Neural progenitor cell (in vitro differentiated cells): ENCODE results near the gene PLA2G15. TPM values are rescaled to one million over a fixed set of nuclear protein-coding genes. Genes with fewer than 3 reads are reported as not detected.
A peak's percentile ranks its signal among the peaks of the same experiment; 100 is the strongest.

Experiments used
- DNase-seq: peaks from one replicate; pipeline ENCODE4 v3.0.0-alpha.2; 2016; ENCODE audit warnings: low spot score
- H2AFZ ChIP-seq: fragments of 200-600 bp; sonication (generic); replicated peaks from 2 replicates; pipeline ENCODE4 v1.6.1; 2016; ENCODE audit warnings: antibody characterized with exemption
- H3F3A ChIP-seq: fragments of 200-600 bp; sonication (generic); 2 replicates; pipeline ENCODE4 v1.6.1; 2016; ENCODE audit warnings: antibody characterized with exemption, low read depth
- H3K27ac ChIP-seq: fragments of 200-600 bp; sonication (generic); 2 replicates; pipeline ENCODE4 v1.5.1; 2016; ENCODE audit warnings: mild to moderate bottlenecking
- H3K27me3 ChIP-seq: fragments of 200-600 bp; sonication (generic); 2 replicates; pipeline ENCODE4 v1.6.1; 2016; ENCODE audit warnings: mild to moderate bottlenecking, moderate library complexity
- H3K36me3 ChIP-seq: fragments of 200-600 bp; sonication (generic); 2 replicates; pipeline ENCODE4 v1.5.1; 2016
- H3K4me1 ChIP-seq: fragments of 200-600 bp; sonication (generic); 2 replicates; pipeline ENCODE4 v1.6.1; 2016; ENCODE audit warnings: mixed run types
- H3K4me2 ChIP-seq: fragments of 200-600 bp; sonication (generic); 2 replicates; pipeline ENCODE4 v1.6.1; 2016
- H3K4me3 ChIP-seq: fragments of 200-600 bp; sonication (generic); 2 replicates; pipeline ENCODE4 v1.5.1; 2016
- H3K79me2 ChIP-seq: fragments of 200-600 bp; sonication (generic); 2 replicates; pipeline ENCODE4 v1.6.1; 2016; ENCODE audit warnings: low read depth
- H3K9ac ChIP-seq: fragments of 200-600 bp; sonication (generic); 2 replicates; pipeline ENCODE4 v1.6.1; 2016
- H3K9me3 ChIP-seq: fragments of 200-600 bp; sonication (generic); 2 replicates; pipeline ENCODE4 v1.5.1; 2016; ENCODE audit warnings: low read depth
- H4K20me1 ChIP-seq: fragments of 200-600 bp; sonication (generic); 2 replicates; pipeline ENCODE4 v1.6.1; 2016; ENCODE audit warnings: low read depth
- H3K27ac Mint-ChIP-seq: 3 replicates; pipeline ENCODE4 v1.8.0; 2021; ENCODE audit warnings: mixed read lengths
- H3K27me3 Mint-ChIP-seq: 2 replicates; pipeline ENCODE4 v1.8.0; 2022; ENCODE audit warnings: low read depth, mild to moderate bottlenecking, inconsistent platforms, moderate library complexity, mixed read lengths; ENCODE audit not compliant: insufficient read depth
- H3K36me3 Mint-ChIP-seq: 3 replicates; pipeline ENCODE4 v1.8.0; 2021; ENCODE audit warnings: mixed read lengths
- H3K4me1 Mint-ChIP-seq: 3 replicates; pipeline ENCODE4 v1.8.0; 2021; ENCODE audit warnings: mixed read lengths
- H3K4me3 Mint-ChIP-seq: 3 replicates; pipeline ENCODE4 v1.8.0; 2021; ENCODE audit warnings: mild to moderate bottlenecking, moderate library complexity, mixed read lengths
- H3K9me3 Mint-ChIP-seq: 3 replicates; pipeline ENCODE4 v1.8.0; 2020; ENCODE audit warnings: mixed read lengths
- CTCF ChIP-seq: fragments of 200-600 bp; sonication (generic); IDR thresholded peaks from 2 replicates; pipeline ENCODE4 v1.5.1; 2017; ENCODE audit warnings: antibody characterized with exemption, mild to moderate bottlenecking
- EZH2 ChIP-seq: fragments of 200-600 bp; sonication (generic); IDR thresholded peaks from 2 replicates; pipeline ENCODE4 v1.6.1; 2017; ENCODE audit warnings: antibody characterized with exemption, mild to moderate bottlenecking, moderate library complexity
- EZH2phosphoT487 ChIP-seq: fragments of 200-600 bp; sonication (generic); IDR thresholded peaks from 2 replicates; pipeline ENCODE4 v1.6.1; 2017; ENCODE audit warnings: antibody characterized with exemption
- total RNA-seq: library from RNA; depleted of rRNA; stranded (reverse); fragments of >200 nt; gene quantifications from 2 replicates; pipeline ENCODE4 v1.2.3, GENCODE V29; 2015; ENCODE audit warnings: low replicate concordance

The PLA2G15 gene
- total RNA-seq, 1 donor from 2014 or later, result 3.8 TPM

GRCh38 chr16:68289202-68289601 lies 44.0 kb downstream of the PLA2G15 start:
- H3K79me2 ChIP-seq, result no peaks in the 10 kb centered on the region
- no peak overlapping the region for H3K4me3 ChIP-seq
- H2AFZ ChIP-seq, result no peak overlapping the region
- no peak overlapping the region for H3K4me2 ChIP-seq
- H3K36me3 ChIP-seq, result no peaks in the 10 kb centered on the region
- H3K9me3 ChIP-seq, result no peaks in the 10 kb centered on the region
- TF ChIP-seq EZH2 (no peak), EZH2phosphoT487 (no peak), CTCF (no peak)
- H3F3A ChIP-seq, result no peaks in the 10 kb centered on the region
- no peaks in the 10 kb centered on the region for H3K9me3 Mint-ChIP-seq
- peaks cover 6% of the 10 kb centered on the region for H3K4me1 ChIP-seq
- no peaks in the 10 kb centered on the region for H3K4me1 Mint-ChIP-seq
- no peak overlapping the region for H3K4me3 Mint-ChIP-seq
- H3K27me3 Mint-ChIP-seq, result peaks cover 2% of the 10 kb centered on the region
- no peak overlapping the region for H3K27ac Mint-ChIP-seq
- H3K27me3 ChIP-seq, result no peaks in the 10 kb centered on the region
- H3K9ac ChIP-seq, result no peak overlapping the region
- no peak overlapping the region for H3K27ac ChIP-seq
- peaks cover 29% of the 10 kb centered on the region for H3K36me3 Mint-ChIP-seq
- peaks cover 7% of the 10 kb centered on the region for H4K20me1 ChIP-seq
- no peak for DNase-seq

- Mint-ChIP-seq H3K36me3 (peaks cover 29% of the 10 kb centered on the region), H3K4me1 (no peaks in the 10 kb centered on the region), H3K4me3 (no peak overlapping the region), H3K9me3 (no peaks in the 10 kb centered on the region), H3K27ac (no peak overlapping the region), H3K27me3 (peaks cover 2% of the 10 kb centered on the region)
- H3K9me3 ChIP-seq, result no peaks in the 10 kb centered on the region
- H3K9ac ChIP-seq, result no peak overlapping the region
- H3F3A ChIP-seq, result no peaks in the 10 kb centered on the region
- no peak overlapping the region for H3K4me3 ChIP-seq
- no peak overlapping the region for H3K4me2 ChIP-seq
- peaks cover 6% of the 10 kb centered on the region for H3K4me1 ChIP-seq
- TF ChIP-seq EZH2phosphoT487 (no peak), EZH2 (no peak), CTCF (no peak)
- no peak overlapping the region for H3K27ac ChIP-seq
- H4K20me1 ChIP-seq, result peaks cover 7% of the 10 kb centered on the region
- H3K27me3 ChIP-seq, result no peaks in the 10 kb centered on the region
- no peak overlapping the region for H2AFZ ChIP-seq
- no peaks in the 10 kb centered on the region for H3K36me3 ChIP-seq
- no peaks in the 10 kb centered on the region for H3K79me2 ChIP-seq
- no peak for DNase-seq
These were observed 44.6 kb downstream of the PLA2G15 start for GRCh38 chr16:68289621-68290329.

DNA sequence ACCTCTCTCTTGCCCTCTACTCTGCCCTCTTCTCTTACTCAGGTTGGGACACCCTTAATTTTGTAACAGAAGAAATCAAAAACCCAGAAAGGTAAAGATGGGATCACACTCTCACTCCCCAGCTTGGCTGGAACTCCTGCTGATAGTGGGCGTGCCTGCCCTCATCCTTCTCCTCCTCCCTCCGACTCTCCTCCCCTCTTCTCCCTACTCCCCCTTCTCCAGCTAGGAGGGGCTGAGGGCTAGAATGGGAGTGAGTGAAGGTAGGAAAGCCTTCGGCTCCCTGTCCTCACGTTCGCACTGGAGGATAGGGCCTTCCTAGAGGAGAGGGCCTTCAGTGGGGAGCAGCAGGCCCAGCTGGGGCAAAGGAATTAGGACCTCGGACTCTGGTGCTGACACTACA lies 45.3 kb downstream of the PLA2G15 start:
- peaks cover 2% of the 10 kb centered on the region for H4K20me1 ChIP-seq
- Mint-ChIP-seq H3K36me3 (peaks cover 29% of the 10 kb centered on the region), H3K4me3 (no peak overlapping the region), H3K4me1 (no peaks in the 10 kb centered on the region), H3K27ac (no peak overlapping the region), H3K9me3 (no peaks in the 10 kb centered on the region), H3K27me3 (peaks cover 2% of the 10 kb centered on the region)
- no peak overlapping the region for H3K4me3 ChIP-seq
- H3K36me3 ChIP-seq, result no peaks in the 10 kb centered on the region
- no peak for TF ChIP-seq EZH2phosphoT487
- no peak for TF ChIP-seq EZH2
- no peak for TF ChIP-seq CTCF
- no peaks in the 10 kb centered on the region for H3K27me3 ChIP-seq
- no peak overlapping the region for H2AFZ ChIP-seq
- peaks cover 6% of the 10 kb centered on the region for H3K4me1 ChIP-seq
- H3F3A ChIP-seq, result no peaks in the 10 kb centered on the region
- no peaks in the 10 kb centered on the region for H3K79me2 ChIP-seq
- H3K9me3 ChIP-seq, result no peaks in the 10 kb centered on the region
- peak overlapping the region; percentile 15 for H3K4me2 ChIP-seq
- no peak overlapping the region for H3K27ac ChIP-seq
- DNase-seq, result no peak
- no peak overlapping the region for H3K9ac ChIP-seq
